Activated naive CD4-positive, alpha-beta T cell treated with anti-CD3 and anti-CD28 coated beads, Interleukin-2, amount 50 U/mL, for 24 hours (primary cell): ENCODE results near the gene NT5C1A.

ENCODE experiments used
- H3K27ac Mint-ChIP-seq: one replicate; pipeline ENCODE4 v1.8.0; 2021; ENCODE audit warnings: mild to moderate bottlenecking, mixed read lengths
- H3K27me3 Mint-ChIP-seq: one replicate; pipeline ENCODE4 v1.8.0; 2021; ENCODE audit warnings: mixed read lengths
- H3K36me3 Mint-ChIP-seq: one replicate; pipeline ENCODE4 v1.8.0; 2021; ENCODE audit warnings: mixed read lengths
- H3K4me1 Mint-ChIP-seq: one replicate; pipeline ENCODE4 v1.8.0; 2021; ENCODE audit warnings: mixed read lengths
- H3K4me3 Mint-ChIP-seq: one replicate; pipeline ENCODE4 v1.8.0; 2021; ENCODE audit warnings: mild to moderate bottlenecking, mixed read lengths
- H3K9me3 Mint-ChIP-seq: one replicate; pipeline ENCODE4 v1.8.0; 2021; ENCODE audit warnings: mixed read lengths

NT5C1A gene

DNA sequence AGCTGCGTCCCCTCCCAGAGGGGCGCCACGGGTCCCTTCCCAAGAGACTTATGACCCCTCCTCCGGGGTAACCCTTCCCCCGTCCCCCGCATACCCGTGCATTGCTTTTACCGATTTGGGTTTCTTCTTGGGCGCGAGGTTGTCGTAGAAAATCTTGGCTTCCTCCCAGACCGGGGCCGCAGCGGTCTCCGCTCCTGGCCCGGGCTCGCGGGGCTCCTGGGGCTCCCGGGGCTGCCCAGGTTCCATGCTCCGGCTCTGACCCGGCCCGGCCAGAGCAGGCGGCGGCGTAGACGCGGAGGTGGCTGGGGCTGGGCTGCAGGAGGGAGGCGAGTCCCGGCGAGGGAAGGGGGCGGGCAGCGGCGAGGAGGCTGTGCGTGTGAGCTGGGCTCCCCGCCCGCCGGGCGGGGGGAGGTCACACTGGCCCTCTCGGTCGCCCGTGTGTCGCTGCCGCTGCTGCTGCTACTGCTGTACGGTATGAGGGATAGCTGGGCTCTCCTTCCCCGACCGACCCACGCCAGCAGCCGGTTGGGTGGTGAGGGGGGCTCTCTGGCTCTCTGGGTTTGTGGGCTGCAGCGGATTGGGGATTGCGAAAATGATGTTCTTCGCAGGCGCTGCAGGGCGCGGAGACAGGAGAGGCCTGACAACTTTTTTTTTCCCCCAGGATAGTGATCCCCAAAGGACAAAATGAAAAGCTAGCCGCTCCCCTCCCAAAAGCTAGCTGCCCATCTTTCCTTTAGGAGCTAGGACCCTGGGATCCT, at the start of gene NT5C1A:
Gene NT5C1A (minus strand): TSS at position 315 of the 758 bp plus-strand sequence. CDS start 69 bp downstream, at position 246.
- no peak within 1 kb of the TSS for H3K27ac Mint-ChIP-seq
- peak within 1 kb of the TSS; percentile 74 for H3K4me3 Mint-ChIP-seq
- no peaks in the 10 kb centered on the region for H3K9me3 Mint-ChIP-seq
- H3K36me3 Mint-ChIP-seq, result no peaks in the 10 kb centered on the region
- peaks cover 12% of the 10 kb centered on the region for H3K4me1 Mint-ChIP-seq
- H3K27me3 Mint-ChIP-seq, result peaks cover 8% of the 10 kb centered on the region

DNA sequence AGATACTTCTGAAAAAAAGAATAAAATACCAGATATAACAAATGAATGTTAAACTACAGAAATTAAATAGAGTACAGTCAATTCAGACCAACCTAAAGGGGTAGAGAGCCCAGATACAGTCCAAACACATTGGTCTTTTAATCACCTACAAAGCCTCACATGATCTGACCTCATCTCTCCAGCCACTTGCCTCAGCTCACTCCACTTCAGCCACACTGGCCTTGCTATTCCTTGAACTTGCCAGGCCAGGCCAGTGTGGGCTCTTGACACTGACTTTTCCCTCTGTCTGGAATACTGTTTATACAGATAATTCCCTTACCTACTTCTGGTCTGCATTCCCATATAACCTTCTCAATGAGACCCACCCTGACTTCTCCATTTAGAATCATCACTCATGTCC, 49.8 kb upstream of the NT5C1A start:
- H3K9me3 Mint-ChIP-seq, result no peaks in the 10 kb centered on the region
- peaks cover 11% of the 10 kb centered on the region for H3K27me3 Mint-ChIP-seq
- no peaks in the 10 kb centered on the region for H3K4me1 Mint-ChIP-seq
- H3K4me3 Mint-ChIP-seq, result no peak overlapping the region
- H3K36me3 Mint-ChIP-seq, result no peaks in the 10 kb centered on the region
- no peak overlapping the region for H3K27ac Mint-ChIP-seq

GRCh38 chr1:39720094-39720999, 48.4 kb upstream of the NT5C1A start:
- no peak overlapping the region for H3K4me3 Mint-ChIP-seq
- H3K27ac Mint-ChIP-seq, result no peak overlapping the region
- no peaks in the 10 kb centered on the region for H3K9me3 Mint-ChIP-seq
- H3K27me3 Mint-ChIP-seq, result peaks cover 15% of the 10 kb centered on the region
- no peaks in the 10 kb centered on the region for H3K4me1 Mint-ChIP-seq
- no peaks in the 10 kb centered on the region for H3K36me3 Mint-ChIP-seq

GRCh38 chr1:39717809-39718208, 45.9 kb upstream of the NT5C1A start:
- H3K9me3 Mint-ChIP-seq, result no peaks in the 10 kb centered on the region
- H3K27me3 Mint-ChIP-seq, result peaks cover 12% of the 10 kb centered on the region
- no peak overlapping the region for H3K4me3 Mint-ChIP-seq
- no peaks in the 10 kb centered on the region for H3K36me3 Mint-ChIP-seq
- no peaks in the 10 kb centered on the region for H3K4me1 Mint-ChIP-seq
- no peak overlapping the region for H3K27ac Mint-ChIP-seq

DNA sequence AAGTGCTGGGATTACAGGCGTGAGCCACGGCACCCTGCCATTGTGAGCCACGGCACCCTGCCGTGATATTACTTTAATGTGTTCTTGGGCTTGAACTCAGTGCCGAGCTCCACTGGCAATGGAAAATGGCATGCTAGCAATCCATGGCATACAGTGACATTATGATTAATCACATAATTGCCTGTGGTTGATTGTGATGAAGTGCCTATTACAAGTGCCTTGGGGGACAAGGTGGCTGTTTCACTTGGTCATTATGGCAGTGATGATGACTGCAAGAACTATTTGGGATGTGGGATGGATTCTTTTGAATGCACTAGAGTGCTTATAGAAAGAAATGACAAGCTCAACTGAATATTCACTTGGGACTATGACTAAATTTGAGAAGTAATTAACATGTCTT, 41.6 kb upstream of the NT5C1A start:
- Mint-ChIP-seq H3K4me1 (no peaks in the 10 kb centered on the region), H3K27me3 (peaks cover 12% of the 10 kb centered on the region), H3K27ac (no peak overlapping the region), H3K9me3 (no peaks in the 10 kb centered on the region), H3K4me3 (no peak overlapping the region), H3K36me3 (no peaks in the 10 kb centered on the region)

DNA sequence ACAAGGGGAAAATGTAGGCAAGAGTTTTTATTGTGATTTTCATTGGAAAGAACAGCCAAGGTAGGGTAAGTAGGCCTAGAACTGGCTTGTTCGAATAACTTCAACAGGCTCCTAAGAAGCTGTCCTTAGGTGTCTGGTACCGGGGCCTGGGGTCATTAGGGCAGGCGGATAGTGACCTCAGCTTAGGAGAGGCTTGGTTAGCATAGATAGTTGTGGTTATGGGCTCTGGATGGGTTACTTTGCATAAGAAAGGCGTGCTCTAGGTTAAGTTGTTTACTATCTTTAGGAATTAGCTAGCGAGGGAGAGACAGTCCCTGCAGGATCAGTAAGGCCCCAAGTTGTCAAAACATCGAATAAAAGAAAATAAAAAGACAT, 40.0 kb upstream of the NT5C1A start:
- H3K9me3 Mint-ChIP-seq, result no peaks in the 10 kb centered on the region
- no peak overlapping the region for H3K27ac Mint-ChIP-seq
- H3K36me3 Mint-ChIP-seq, result no peaks in the 10 kb centered on the region
- peaks cover 9% of the 10 kb centered on the region for H3K27me3 Mint-ChIP-seq
- no peak overlapping the region for H3K4me3 Mint-ChIP-seq
- no peaks in the 10 kb centered on the region for H3K4me1 Mint-ChIP-seq

DNA sequence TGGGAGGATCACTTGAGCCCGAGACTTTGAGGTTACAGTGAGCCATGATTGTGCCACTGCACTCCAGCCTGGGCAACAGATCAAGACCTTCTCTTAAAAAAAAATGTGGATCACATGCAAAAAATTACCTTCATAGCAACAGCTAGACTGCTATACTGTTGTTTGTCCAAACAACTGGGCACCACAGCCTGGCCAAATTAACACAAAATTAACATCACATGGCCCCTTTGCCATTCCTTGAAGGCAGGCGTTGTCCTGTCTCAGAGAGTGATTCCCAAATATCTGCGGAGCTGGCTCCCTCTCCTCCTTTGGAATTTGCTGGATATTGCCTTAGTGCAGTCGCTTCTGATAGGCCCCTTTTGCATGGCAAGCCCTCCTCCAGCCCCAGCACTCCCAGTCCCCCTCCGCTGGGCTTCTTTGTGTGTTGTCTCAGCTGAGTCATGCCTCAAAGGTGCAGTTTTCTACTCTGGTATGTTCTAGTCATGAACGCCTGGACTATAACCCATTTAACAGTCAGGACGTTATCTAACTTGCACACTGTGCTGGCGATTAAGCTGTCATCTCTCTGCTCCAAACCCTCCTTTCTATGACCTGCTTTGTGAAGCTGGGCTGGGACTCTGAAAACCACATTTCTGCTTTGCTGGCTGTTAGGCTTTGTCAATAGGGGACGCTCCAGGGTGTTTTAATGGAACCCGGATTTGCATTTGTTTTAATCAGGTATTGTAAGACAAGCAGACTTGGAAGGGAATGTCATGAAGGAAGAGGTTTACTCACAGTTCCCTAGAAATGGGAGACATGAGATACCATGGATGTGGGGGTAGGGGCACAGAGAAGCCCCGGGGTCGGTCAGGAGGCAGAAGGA, 39.4 kb upstream of the NT5C1A start:
- Mint-ChIP-seq H3K27me3 (peaks cover 3% of the 10 kb centered on the region), H3K4me1 (no peaks in the 10 kb centered on the region), H3K4me3 (no peak overlapping the region), H3K27ac (no peak overlapping the region), H3K36me3 (no peaks in the 10 kb centered on the region), H3K9me3 (no peaks in the 10 kb centered on the region)

DNA sequence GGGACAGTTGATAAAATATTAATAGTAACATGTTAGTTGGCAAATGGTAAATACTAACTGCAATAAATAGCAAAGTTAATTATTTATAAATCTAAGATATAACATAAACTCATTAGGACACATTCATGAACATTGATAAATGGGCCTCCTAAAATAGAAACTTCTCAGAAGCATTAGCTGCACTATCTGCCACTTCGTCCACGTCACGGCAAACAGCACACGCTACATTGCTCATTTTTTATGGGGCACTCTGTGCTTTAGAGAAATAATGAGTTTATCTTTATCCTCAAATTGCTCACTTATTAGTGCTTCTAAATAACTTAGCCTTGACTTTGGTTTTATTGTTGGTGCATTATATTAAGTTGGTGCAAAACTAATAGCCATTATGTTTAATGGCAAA, 35.6 kb upstream of the NT5C1A start:
- Mint-ChIP-seq H3K4me1 (no peaks in the 10 kb centered on the region), H3K36me3 (no peaks in the 10 kb centered on the region), H3K27ac (no peak overlapping the region), H3K4me3 (no peak overlapping the region), H3K27me3 (no peaks in the 10 kb centered on the region), H3K9me3 (no peaks in the 10 kb centered on the region)

GRCh38 chr1:39704757-39705156, 32.9 kb upstream of the NT5C1A start:
- Mint-ChIP-seq H3K36me3 (no peaks in the 10 kb centered on the region), H3K27ac (no peak overlapping the region), H3K4me3 (no peak overlapping the region), H3K27me3 (no peaks in the 10 kb centered on the region), H3K9me3 (no peaks in the 10 kb centered on the region), H3K4me1 (no peaks in the 10 kb centered on the region)

GRCh38 chr1:39701049-39701439, 29.1 kb upstream of the NT5C1A start:
- Mint-ChIP-seq H3K27me3 (no peaks in the 10 kb centered on the region), H3K4me1 (no peaks in the 10 kb centered on the region)

GRCh38 chr1:39700348-39700747, 28.4 kb upstream of the NT5C1A start:
- H3K4me3 Mint-ChIP-seq, result no peak overlapping the region
- no peak overlapping the region for H3K27ac Mint-ChIP-seq
- no peaks in the 10 kb centered on the region for H3K27me3 Mint-ChIP-seq
- peaks cover under 1% of the 10 kb centered on the region for H3K4me1 Mint-ChIP-seq
- no peaks in the 10 kb centered on the region for H3K9me3 Mint-ChIP-seq
- no peaks in the 10 kb centered on the region for H3K36me3 Mint-ChIP-seq

More at GRCh38 chr1:39701049-39701439, 29.1 kb upstream of the NT5C1A start:
- H3K9me3 Mint-ChIP-seq, result no peaks in the 10 kb centered on the region
- no peaks in the 10 kb centered on the region for H3K36me3 Mint-ChIP-seq
- H3K4me3 Mint-ChIP-seq, result no peak overlapping the region
- H3K27ac Mint-ChIP-seq, result no peak overlapping the region

- H3K9me3 Mint-ChIP-seq, result no peaks in the 10 kb centered on the region
- H3K27ac Mint-ChIP-seq, result peak overlapping the region; percentile 11
- H3K4me3 Mint-ChIP-seq, result no peak overlapping the region
- peaks cover 8% of the 10 kb centered on the region for H3K4me1 Mint-ChIP-seq
- H3K27me3 Mint-ChIP-seq, result peaks cover 2% of the 10 kb centered on the region
- no peaks in the 10 kb centered on the region for H3K36me3 Mint-ChIP-seq
Observed at GRCh38 chr1:39699419-39699818, 27.5 kb upstream of the NT5C1A start.

- Mint-ChIP-seq H3K27ac (no peak overlapping the region), H3K36me3 (no peaks in the 10 kb centered on the region), H3K9me3 (no peaks in the 10 kb centered on the region), H3K27me3 (peaks cover 2% of the 10 kb centered on the region), H3K4me1 (peaks cover 13% of the 10 kb centered on the region), H3K4me3 (no peak overlapping the region)
Observed at GRCh38 chr1:39698568-39698967, 26.7 kb upstream of the NT5C1A start.

- Mint-ChIP-seq H3K27me3 (peaks cover 2% of the 10 kb centered on the region), H3K4me1 (peaks cover 23% of the 10 kb centered on the region), H3K9me3 (no peaks in the 10 kb centered on the region), H3K4me3 (no peak overlapping the region), H3K27ac (peak overlapping the region; percentile 27), H3K36me3 (no peaks in the 10 kb centered on the region)
Observed at GRCh38 chr1:39696448-39696847, 24.5 kb upstream of the NT5C1A start.

GRCh38 chr1:39695016-39695415, 23.1 kb upstream of the NT5C1A start:
- Mint-ChIP-seq H3K4me1 (peaks cover 33% of the 10 kb centered on the region), H3K27me3 (peaks cover 2% of the 10 kb centered on the region), H3K27ac (peak overlapping the region; percentile 86), H3K9me3 (no peaks in the 10 kb centered on the region), H3K4me3 (no peak overlapping the region), H3K36me3 (no peaks in the 10 kb centered on the region)
